Naive thymus-derived CD4-positive, alpha-beta T cell (primary cell): ENCODE measurements around the gene RDH11. TPM values are rescaled to one million over a fixed set of nuclear protein-coding genes. Genes with fewer than 3 reads are reported as not detected.

ENCODE experiments used
- ATAC-seq: fragments of 150-1000 bp; cut with Tn5 transposase; 2 replicates; pipeline ENCODE4 v1.10.0; 2021; ENCODE audit warnings: mild to moderate bottlenecking, moderate library complexity
- CTCF ChIA-PET: fragments of 350-600 bp; sonication (Branson Sonifier 250); formaldehyde crosslinking; loops from one replicate; lab custom pipeline; 2021; ENCODE audit warnings: antibody characterized with exemption; lab: Charles Lee
- POLR2A ChIA-PET: fragments of 350-600 bp; sonication (Branson Sonifier 250); formaldehyde crosslinking; loops from one replicate; lab custom pipeline; 2021; ENCODE audit warnings: antibody characterized with exemption, inconsistent platforms; lab: Charles Lee
- DNase-seq, 9 donors: peaks; one replicate each; pipeline versions ENCODE4 v3.0.0 to v3.0.0-alpha.2; 2020 to 2022; ENCODE audit warnings: mixed read lengths in 1 of 9
- H3K27ac ChIP-seq: one replicate; pipeline ENCODE4 v1.7.0; 2013; ENCODE audit warnings: mild to moderate bottlenecking, low read depth, low read length, moderate library complexity
- H3K27me3 ChIP-seq, 2 donors: one replicate each; pipeline ENCODE4 v1.7.0; 2013; ENCODE audit warnings: low read length in 2 of 2, mild to moderate bottlenecking in 2 of 2, moderate library complexity in 2 of 2; ENCODE audit not compliant: control insufficient read depth in 2 of 2, insufficient read depth in 2 of 2
- H3K36me3 ChIP-seq, 3 experiments: 1 replicate in 2 of 3; 2 replicates in 1 of 3; pipeline ENCODE4 v1.7.0; 2013; ENCODE audit warnings: low read length in 3 of 3, mild to moderate bottlenecking in 3 of 3, moderate library complexity in 1 of 3; ENCODE audit not compliant: insufficient read depth in 3 of 3, control insufficient read depth in 2 of 3
- H3K4me1 ChIP-seq, 2 donors: one replicate each; pipeline ENCODE4 v1.7.0; 2013; ENCODE audit warnings: low read length in 2 of 2, mild to moderate bottlenecking in 2 of 2, moderate library complexity in 1 of 2; ENCODE audit not compliant: control insufficient read depth in 2 of 2, insufficient read depth in 2 of 2
- H3K4me3 ChIP-seq: 2 replicates; pipeline ENCODE4 v1.7.0; 2013; ENCODE audit warnings: mild to moderate bottlenecking, low read length
- H3K9me3 ChIP-seq, 3 experiments: 1 replicate in 2 of 3; 2 replicates in 1 of 3; pipeline ENCODE4 v1.7.0; 2013; ENCODE audit warnings: low read length in 3 of 3; ENCODE audit not compliant: control insufficient read depth in 2 of 3
- H3K27ac Mint-ChIP-seq, 9 donors: one replicate each; pipeline ENCODE4 v1.8.0; 2020 to 2022; ENCODE audit warnings: mixed read lengths in 9 of 9, mild to moderate bottlenecking in 8 of 9, moderate library complexity in 5 of 9, inconsistent platforms in 2 of 9
- H3K27me3 Mint-ChIP-seq, 5 donors: one replicate each; pipeline ENCODE4 v1.8.0; 2021 to 2022; ENCODE audit warnings: mixed read lengths in 5 of 5, mild to moderate bottlenecking in 1 of 5
- H3K36me3 Mint-ChIP-seq, 5 donors: one replicate each; pipeline ENCODE4 v1.8.0; 2020 to 2022; ENCODE audit warnings: mixed read lengths in 5 of 5, mild to moderate bottlenecking in 3 of 5, inconsistent platforms in 1 of 5
- H3K4me1 Mint-ChIP-seq, 7 donors: one replicate each; pipeline ENCODE4 v1.8.0; 2020 to 2022; ENCODE audit warnings: mixed read lengths in 7 of 7, mild to moderate bottlenecking in 3 of 7, inconsistent platforms in 1 of 7
- H3K4me3 Mint-ChIP-seq, 10 donors: one replicate each; pipeline ENCODE4 v1.8.0; 2020 to 2022; ENCODE audit warnings: mild to moderate bottlenecking in 10 of 10, mixed read lengths in 10 of 10, moderate library complexity in 6 of 10, inconsistent platforms in 2 of 10
- H3K9me3 Mint-ChIP-seq, 11 donors: one replicate each; pipeline ENCODE4 v1.8.0; 2020 to 2022; ENCODE audit warnings: mixed read lengths in 11 of 11, mild to moderate bottlenecking in 4 of 11, inconsistent platforms in 1 of 11, moderate library complexity in 1 of 11
- intact Hi-C, 2 donors: fragments of 100-400 bp; cut with micrococcal nuclease; formaldehyde crosslinking; loops; one replicate each; pipeline ENCODE4 v1.15.1; 2023
- polyA plus RNA-seq, 2 donors: library from polyadenylated mRNA; unstranded; fragments of 300-500 nt; fragmentation: Illumina TruSeq; gene quantifications; one replicate each; pipeline ENCODE4 v1.2.3, GENCODE V29; 2021
- total RNA-seq, 6 experiments: library from RNA in 5 of 6; stranded (reverse) in 5 of 6; gene quantifications; 1 replicate in 5 of 6; 2 replicates in 1 of 6; pipeline ENCODE4 v1.2.3 and lab custom pipeline; 2021 to 2026

The RDH11 gene
- total and polyA plus RNA-seq, 7 experiments from 2014 or later = 22.3 to 96.8 (median 43.3) TPM

DNA sequence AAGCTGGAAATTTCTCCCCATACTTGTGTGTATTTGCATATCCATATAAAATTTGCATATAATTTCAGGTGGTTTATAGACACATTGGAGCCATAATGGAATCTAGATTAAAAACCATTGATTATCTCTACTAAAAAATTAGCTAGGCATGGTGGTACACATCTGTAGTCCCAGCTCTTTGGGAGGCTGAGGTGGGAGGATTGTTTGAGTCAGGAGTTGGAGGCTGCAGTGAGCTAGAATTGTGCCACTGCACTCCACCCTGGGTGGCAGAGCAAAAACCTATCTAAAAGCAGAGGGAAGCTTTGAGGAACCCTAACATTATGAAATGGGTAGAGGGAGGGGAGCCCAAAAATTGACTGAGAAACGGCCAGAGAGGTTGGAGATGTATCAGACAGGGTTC, 2.6 kb upstream of the RDH11 start:
- POLR2A ChIA-PET = interaction anchor here (0.8 to 1.8 kb wide), 2 partner anchors 30 to 98 kb away, joined by 3 to 10 read pairs; partner anchors contain the start of gene PIGH
- H3K36me3 Mint-ChIP-seq = no peaks in the 10 kb centered on the region
- ATAC-seq = no peak

DNA sequence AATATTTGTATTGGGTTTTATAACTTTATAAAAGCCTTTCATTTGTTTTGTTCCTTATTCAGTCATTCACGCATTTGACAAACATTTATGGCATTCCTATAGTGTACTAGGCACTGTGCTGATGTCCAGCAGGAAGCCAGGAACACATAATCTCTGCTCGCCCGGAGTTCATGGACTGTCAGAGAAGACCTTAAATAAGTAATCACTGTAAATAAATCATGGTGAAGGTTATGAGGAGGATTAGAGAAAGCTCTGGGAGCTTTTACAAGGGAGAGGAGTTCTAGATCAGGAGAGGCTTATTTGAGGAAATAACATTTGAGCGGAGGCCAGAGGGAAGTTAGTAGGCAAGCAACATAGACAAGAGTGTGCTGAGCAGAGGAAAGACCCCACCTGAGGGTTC, 1.4 kb upstream of the RDH11 start:
- H3K36me3 ChIP-seq = peaks cover 0 to 5% (median 0%) of the 10 kb centered on the region in 3 experiments
- ATAC-seq = no peak
- no peak overlapping the region for H3K27ac ChIP-seq
- no peaks in the 10 kb centered on the region for H3K9me3 ChIP-seq
- Mint-ChIP-seq H3K36me3 (peaks cover 0 to 4% (median 4%) of the 10 kb centered on the region in 5 donors), H3K27ac (peak overlapping the region in 2 of 9 donors; percentile 0 to 29), H3K4me1 (peaks cover 12 to 27% (median 21%) of the 10 kb centered on the region in 7 donors), H3K9me3 (no peaks in the 10 kb centered on the region), H3K27me3 (no peaks in the 10 kb centered on the region), H3K4me3 (no peak overlapping the region)
- no peak for DNase-seq
- H3K4me1 ChIP-seq = peaks cover 0 to 3% of the 10 kb centered on the region in 2 donors
- POLR2A ChIA-PET = interaction anchor here (0.6 to 1.8 kb wide), 2 partner anchors 97 to 824 kb away, joined by 4 to 10 read pairs; partner anchors contain the start of gene PIGH
- H3K27me3 ChIP-seq = no peaks in the 10 kb centered on the region
- CTCF ChIA-PET = no interaction called here
- no peak overlapping the region for H3K4me3 ChIP-seq
- intact Hi-C loops = loop anchor here in 1 of 2 donors (5.0 to 10.0 kb wide), 3 partner anchors 455 to 1190 kb away; partner anchors contain the start of genes GPHN and PALS1

More for the DNA sequence above, 2.6 kb upstream of the RDH11 start:
- no peak overlapping the region for H3K4me3 Mint-ChIP-seq
- H3K9me3 ChIP-seq = no peaks in the 10 kb centered on the region
- intact Hi-C loops = loop anchor here in 1 of 2 donors (5.0 to 10.0 kb wide), 3 partner anchors 456 to 1191 kb away; partner anchors contain the start of genes GPHN and PALS1
- H3K27ac Mint-ChIP-seq = no peak overlapping the region
- no peaks in the 10 kb centered on the region for H3K9me3 Mint-ChIP-seq
- H3K4me1 Mint-ChIP-seq = peaks cover 9 to 19% (median 17%) of the 10 kb centered on the region in 7 donors
- CTCF ChIA-PET = interaction anchor here (0.6 kb wide), 1 partner anchor 79 kb away, joined by 4 read pairs; no protein-coding TSS in a partner anchor
- H3K27me3 Mint-ChIP-seq = no peaks in the 10 kb centered on the region
- H3K36me3 ChIP-seq = no peaks in the 10 kb centered on the region
- DNase-seq = no peak
- H3K4me3 ChIP-seq = no peak overlapping the region
- H3K27ac ChIP-seq = no peak overlapping the region
- peaks cover 0 to 3% of the 10 kb centered on the region in 2 donors for H3K4me1 ChIP-seq
- H3K27me3 ChIP-seq = no peaks in the 10 kb centered on the region

DNA sequence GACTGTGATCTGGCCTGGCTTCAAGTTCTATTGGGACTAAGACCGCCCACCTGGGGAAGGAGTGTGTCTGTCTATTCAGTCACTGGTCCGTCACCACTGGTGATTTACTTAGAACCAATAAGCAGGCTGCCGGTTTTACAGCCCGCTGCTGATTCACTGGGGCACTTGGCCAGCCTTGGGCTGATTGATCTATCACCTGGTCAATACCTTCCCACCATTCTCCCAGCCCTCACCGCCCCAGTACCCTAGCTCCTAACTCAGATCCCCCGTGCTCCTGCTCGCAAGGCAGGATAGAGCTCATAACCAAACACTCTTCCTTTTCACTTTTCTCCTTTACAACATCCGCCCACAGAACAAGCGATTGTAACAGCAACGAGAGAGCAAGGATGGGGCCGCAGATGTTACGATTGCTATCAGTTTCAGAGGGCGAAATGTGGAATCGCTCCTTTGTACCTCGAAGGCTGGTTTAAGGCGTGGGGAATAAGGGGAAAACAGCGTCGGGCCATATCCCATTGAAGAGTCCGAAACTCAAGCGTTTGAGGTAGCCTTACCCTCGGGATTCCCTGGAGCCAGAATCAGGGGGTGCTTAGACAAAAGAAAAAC, 672 bp downstream of the RDH11 start:
- Mint-ChIP-seq H3K4me3 (peak overlapping the region; percentile 87 to 98 (median 92)), H3K4me1 (peaks cover 12 to 32% (median 21%) of the 10 kb centered on the region in 7 donors), H3K27me3 (no peaks in the 10 kb centered on the region), H3K9me3 (no peaks in the 10 kb centered on the region), H3K27ac (peak overlapping the region; percentile 66 to 95 (median 87)), H3K36me3 (peaks cover 6 to 24% (median 10%) of the 10 kb centered on the region in 5 donors)
- CTCF ChIA-PET = interaction anchor here (1.0 to 5.7 kb wide), 3 partner anchors 9 to 268 kb away, joined by 5 to 28 read pairs (median 5); no protein-coding TSS in a partner anchor
- H3K27ac ChIP-seq = peak overlapping the region; percentile 75
- ATAC-seq = peak; percentile 78
- H3K9me3 ChIP-seq = no peaks in the 10 kb centered on the region
- peaks cover 0 to 3% of the 10 kb centered on the region in 2 donors for H3K4me1 ChIP-seq
- H3K4me3 ChIP-seq = peak overlapping the region; percentile 88
- POLR2A ChIA-PET = interaction anchor here (0.6 to 2.7 kb wide), 8 partner anchors 10 to 528 kb away, joined by 3 to 14 read pairs (median 6); partner anchors contain the start of genes ATP6V1D, EIF2S1, PIGH and VTI1B
- peaks cover 0 to 26% (median 4%) of the 10 kb centered on the region in 3 experiments for H3K36me3 ChIP-seq
- no peaks in the 10 kb centered on the region for H3K27me3 ChIP-seq
- intact Hi-C loops = loop anchor here (1.0 to 10.0 kb wide), 15 partner anchors 9 to 1703 kb away; partner anchors contain the start of genes PIGH (in 2 of the 2), VTI1B (in 2 of the 2), ARG2 (in 1 of the 2) and ATP6V1D (in 1 of the 2)
- peak; percentile 9 to 72 (median 51) for DNase-seq

DNA sequence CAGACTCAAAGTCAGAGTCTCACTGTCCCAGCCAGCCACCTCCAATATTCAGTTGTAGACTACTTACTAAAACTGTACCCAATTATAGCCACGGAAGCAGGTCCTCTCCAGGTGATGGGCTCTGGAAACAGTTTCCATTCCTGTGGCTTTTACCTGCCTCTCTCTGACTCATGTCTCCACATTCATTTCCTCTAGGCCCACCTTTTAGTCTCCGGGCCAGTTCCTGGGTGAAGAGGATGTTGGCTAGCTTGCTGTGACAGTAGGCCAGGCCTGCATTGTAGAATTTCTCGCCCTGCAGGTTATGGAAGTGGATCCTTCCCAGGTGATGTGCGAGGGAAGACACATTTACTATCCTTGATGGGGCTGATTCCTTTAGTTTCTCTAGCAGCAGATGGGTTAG, 5.6 kb downstream of the RDH11 start:
- CTCF ChIA-PET = no interaction called here
- Histone ChIP-seq H3K27me3 (no peaks in the 10 kb centered on the region), H3K36me3 (peaks cover 9 to 63% (median 14%) of the 10 kb centered on the region in 3 experiments), H3K27ac (no peak overlapping the region), H3K9me3 (no peaks in the 10 kb centered on the region), H3K4me1 (peaks cover 0 to 3% of the 10 kb centered on the region in 2 donors), H3K4me3 (no peak overlapping the region)
- H3K4me1 Mint-ChIP-seq = peaks cover 8 to 33% (median 22%) of the 10 kb centered on the region in 7 donors
- H3K4me3 Mint-ChIP-seq = no peak overlapping the region
- intact Hi-C loops = loop anchor here in 1 of 2 donors (10.0 kb wide), 1 partner anchor 1125 kb away; no protein-coding TSS in a partner anchor
- H3K36me3 Mint-ChIP-seq = peaks cover 17 to 60% (median 31%) of the 10 kb centered on the region in 5 donors
- POLR2A ChIA-PET = no interaction called here
- ATAC-seq = no peak
- no peak for DNase-seq
- H3K9me3 Mint-ChIP-seq = no peaks in the 10 kb centered on the region
- peak overlapping the region in 1 of 9 donors; percentile 25 for H3K27ac Mint-ChIP-seq
- no peaks in the 10 kb centered on the region for H3K27me3 Mint-ChIP-seq

DNA sequence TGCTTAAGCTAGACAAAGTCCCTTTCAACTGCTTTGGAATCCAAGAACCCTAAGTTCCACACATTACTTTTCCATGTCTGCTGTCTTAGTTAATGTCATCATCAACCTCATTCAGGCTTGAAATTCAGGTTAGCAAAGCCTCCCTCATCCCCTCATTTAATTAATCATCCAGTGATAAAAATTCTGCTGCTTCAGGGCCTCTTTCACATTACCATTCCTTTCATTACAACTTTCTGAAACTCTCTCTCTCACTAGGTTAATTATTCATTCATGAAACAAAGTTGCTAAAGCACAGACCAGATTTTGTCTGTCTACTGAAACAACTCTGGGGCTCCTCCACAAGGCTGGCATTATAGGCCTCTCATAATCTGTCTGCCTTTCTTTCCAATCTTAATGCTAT, 11.7 kb downstream of the RDH11 start:
- Histone ChIP-seq H3K27me3 (no peaks in the 10 kb centered on the region), H3K27ac (no peak overlapping the region), H3K36me3 (peaks cover 3 to 50% (median 10%) of the 10 kb centered on the region in 3 experiments), H3K4me1 (no peaks in the 10 kb centered on the region), H3K9me3 (no peaks in the 10 kb centered on the region), H3K4me3 (no peak overlapping the region)
- ChIA-PET POLR2A (interaction anchor here (2.1 kb wide), 1 partner anchor 11 kb away, joined by 13 read pairs; the partner anchor contains the start of gene RDH11), CTCF (interaction anchor here (0.7 kb wide), 1 partner anchor 59 kb away, joined by 4 read pairs; no protein-coding TSS in a partner anchor)
- no peak for ATAC-seq
- Mint-ChIP-seq H3K4me1 (peaks cover 3 to 38% (median 20%) of the 10 kb centered on the region in 7 donors), H3K4me3 (no peak overlapping the region), H3K27ac (peak overlapping the region in 4 of 9 donors; percentile 0 to 24 (median 12)), H3K36me3 (peaks cover 16 to 55% (median 20%) of the 10 kb centered on the region in 5 donors), H3K27me3 (no peaks in the 10 kb centered on the region), H3K9me3 (no peaks in the 10 kb centered on the region)
- intact Hi-C loops = no loop called here
- no peak for DNase-seq

DNA sequence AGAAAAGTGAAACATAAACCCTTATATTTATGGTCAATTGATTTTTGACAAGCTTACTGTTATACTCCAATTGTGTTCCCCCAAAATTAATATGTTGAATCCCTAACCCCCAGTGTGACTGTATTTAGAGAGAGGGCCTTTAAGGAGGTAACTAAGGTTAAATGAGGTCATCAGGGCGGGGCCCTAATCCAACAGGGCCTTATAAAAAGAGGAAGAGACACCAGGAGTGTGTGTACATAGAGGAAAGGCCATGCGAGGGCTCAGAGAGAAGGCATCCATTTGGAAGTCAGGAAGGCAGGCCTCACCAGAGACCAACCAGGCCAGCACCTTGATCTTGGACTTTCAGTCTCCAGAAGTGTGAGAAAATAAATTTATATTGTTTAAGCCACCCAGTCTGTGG, 14.6 kb downstream of the RDH11 start:
- Histone ChIP-seq H3K36me3 (peaks cover 0 to 43% (median 9%) of the 10 kb centered on the region in 3 experiments), H3K4me1 (no peaks in the 10 kb centered on the region), H3K9me3 (no peaks in the 10 kb centered on the region), H3K27me3 (no peaks in the 10 kb centered on the region), H3K4me3 (no peak overlapping the region), H3K27ac (no peak overlapping the region)
- Mint-ChIP-seq H3K9me3 (no peaks in the 10 kb centered on the region), H3K4me3 (no peak overlapping the region), H3K27ac (peak overlapping the region in 6 of 9 donors; percentile 20 to 73 (median 58)), H3K27me3 (no peaks in the 10 kb centered on the region), H3K4me1 (peaks cover 14 to 38% (median 29%) of the 10 kb centered on the region in 7 donors), H3K36me3 (peaks cover 10 to 41% (median 14%) of the 10 kb centered on the region in 5 donors)
- intact Hi-C loops = no loop called here
- CTCF ChIA-PET = interaction anchor here (0.6 kb wide), 1 partner anchor 8 kb away, joined by 3 read pairs; no protein-coding TSS in a partner anchor
- POLR2A ChIA-PET = no interaction called here
- no peak for DNase-seq
- ATAC-seq = peak; percentile 75
